Panc1 (cell line): ENCODE results near the gene HNRNPM. TPM values are rescaled to one million over a fixed set of nuclear protein-coding genes. Genes with fewer than 3 reads are reported as not detected.

Experiments used
- ATAC-seq: fragments of 200-7000 bp; cut with Tn5 transposase; 2 replicates; pipeline ENCODE4 v1.9.1; 2020; ENCODE audit warnings: mild to moderate bottlenecking, moderate library complexity
- BruUV-seq: library from RNA; stranded (reverse); fragments of 400-500 nt; replicated peaks from 2 replicates; lab custom pipeline; 2021; lab: Mats Ljungman, UMichigan
- CTCF ChIA-PET: fragments of 300-600 bp; sonication (Branson Sonifier 250); formaldehyde crosslinking; loops from one replicate; lab custom pipeline; 2022; ENCODE audit warnings: antibody characterized with exemption; lab: Charles Lee
- POLR2A ChIA-PET: fragments of 300-600 bp; sonication (Branson Sonifier 250); formaldehyde crosslinking; loops from one replicate; lab custom pipeline; 2022; ENCODE audit warnings: antibody characterized with exemption; lab: Charles Lee
- DNase-seq: peaks from one replicate; pipeline ENCODE4 v3.0.0-alpha.2; 2010; ENCODE audit warnings: low read depth, low spot score
- H3K27ac ChIP-seq: 2 replicates; pipeline ENCODE4 v1.5.1; 2011; ENCODE audit warnings: mild to moderate bottlenecking, low read length, inconsistent platforms
- H3K27me3 ChIP-seq: fragments of 200-500 bp; sonication (Bioruptor generic); 2 replicates; pipeline ENCODE4 v1.6.0; 2014; ENCODE audit warnings: low read length, inconsistent platforms; ENCODE audit not compliant: control insufficient read depth, insufficient read depth
- H3K36me3 ChIP-seq: fragments of 200-500 bp; sonication (Bioruptor generic); 2 replicates; pipeline ENCODE4 v1.5.1; 2014; ENCODE audit warnings: inconsistent platforms, mild to moderate bottlenecking, low read length, moderate library complexity; ENCODE audit not compliant: control insufficient read depth, insufficient read depth
- H3K4me1 ChIP-seq: 2 replicates; pipeline ENCODE4 v1.5.1; 2011; ENCODE audit warnings: inconsistent platforms, mild to moderate bottlenecking, low read length, moderate library complexity; ENCODE audit not compliant: control insufficient read depth, insufficient read depth
- H3K4me3 ChIP-seq, 2 experiments: 2 replicates each; pipeline ENCODE4 v1.5.1; 2011 to 2012; ENCODE audit warnings: low read depth in 2 of 2, low read length in 2 of 2, mild to moderate bottlenecking in 2 of 2, inconsistent platforms in 1 of 2, moderate library complexity in 1 of 2
- H3K9me3 ChIP-seq: fragments of 200-500 bp; sonication (Bioruptor generic); 2 replicates; pipeline ENCODE4 v1.5.1; 2014; ENCODE audit warnings: low read depth, mild to moderate bottlenecking, inconsistent platforms, low read length, moderate library complexity; ENCODE audit not compliant: control insufficient read depth, insufficient read depth
- CTCF ChIP-seq: fragments of 450-650 bp; IDR thresholded peaks from 2 replicates; pipeline ENCODE4 v1.5.1; 2017; ENCODE audit warnings: mild to moderate bottlenecking
- POLR2AphosphoS5 ChIP-seq: IDR thresholded peaks from 2 replicates; pipeline ENCODE4 v1.6.1; 2012; ENCODE audit warnings: mild to moderate bottlenecking, low read depth, low read length, moderate library complexity
- REST ChIP-seq, 2 experiments: IDR thresholded peaks; 2 replicates each; pipeline ENCODE4 v1.6.1; 2011 to 2012; ENCODE audit warnings: low read depth in 2 of 2, control low read depth in 1 of 2, low read length in 1 of 2, mild to moderate bottlenecking in 1 of 2, moderate library complexity in 1 of 2; ENCODE audit not compliant: insufficient read depth in 1 of 2
- SIN3A ChIP-seq: IDR thresholded peaks from 2 replicates; pipeline ENCODE4 v1.6.1; 2012; ENCODE audit warnings: low read depth, mild to moderate bottlenecking, low read length, moderate library complexity, borderline replicate concordance; ENCODE audit not compliant: insufficient read depth
- TCF7L2 ChIP-seq: IDR thresholded peaks from 2 replicates; pipeline ENCODE4 v1.6.1; 2011; ENCODE audit warnings: mild to moderate bottlenecking, low read depth, low read length, inconsistent platforms
- in situ Hi-C: cut with HindIII; loops from 2 replicates; pipeline ENCODE4 v1.10.0; 2016; ENCODE audit warnings: low sequenced_read_pairs, low pct_unique_long_range_greater_than_20kb
- intact Hi-C: fragments of 100-400 bp; cut with micrococcal nuclease; formaldehyde crosslinking; loops from one replicate; pipeline ENCODE4 v1.10.0; 2022; ENCODE audit not compliant: unreplicated experiment
- total RNA-seq: library from RNA; stranded (reverse); gene quantifications from one replicate; pipeline ENCODE4 v1.2.1, GENCODE V29; 2021; ENCODE audit not compliant: unreplicated experiment

The HNRNPM gene
- total RNA-seq, 1 experiment from 2014 or later: 225 TPM

- intact Hi-C loops: no loop called here
Observed at GRCh38 chr19:8499048-8499833, 54.5 kb downstream of the HNRNPM start.

GRCh38 chr19:8500158-8500557, 55.4 kb downstream of the HNRNPM start:
- no peak for TF ChIP-seq TCF7L2
- no peak for TF ChIP-seq POLR2AphosphoS5
- no peak for TF ChIP-seq CTCF
- TF ChIP-seq SIN3A: no peak
- no peak for TF ChIP-seq REST (IDR thresholded peaks at IDR 0.05; ENCODE audit: insufficient read depth in 1 of 2, low read depth in 2 of 2, low read length in 1 of 2)
- H3K36me3 ChIP-seq: no peaks in the 10 kb centered on the region
- DNase-seq: no peak
- in situ Hi-C loops (no loop called here), intact Hi-C loops (no loop called here)
- no peaks in the 10 kb centered on the region for H3K4me1 ChIP-seq
- no peak overlapping the region for H3K27ac ChIP-seq
- POLR2A ChIA-PET: no interaction called here
- H3K27me3 ChIP-seq: no peaks in the 10 kb centered on the region
- CTCF ChIA-PET: interaction anchor here (0.6 kb wide), 1 partner anchor 18 kb away, joined by 6 read pairs; no protein-coding TSS in a partner anchor
- H3K9me3 ChIP-seq: no peaks in the 10 kb centered on the region
- H3K4me3 ChIP-seq: no peak overlapping the region
- BruUV-seq: no TSS peak
- ATAC-seq: no peak

More at GRCh38 chr19:8499048-8499833, 54.5 kb downstream of the HNRNPM start:
- no peak overlapping the region for H3K4me3 ChIP-seq
- H3K9me3 ChIP-seq: no peaks in the 10 kb centered on the region
- H3K27me3 ChIP-seq: no peaks in the 10 kb centered on the region
- DNase-seq: no peak
- no peaks in the 10 kb centered on the region for H3K4me1 ChIP-seq
- no peaks in the 10 kb centered on the region for H3K36me3 ChIP-seq
- in situ Hi-C loops: no loop called here
- ChIA-PET POLR2A (interaction anchor here (0.6 kb wide), 1 partner anchor 23 kb away, joined by 3 read pairs; no protein-coding TSS in a partner anchor), CTCF (no interaction called here)
- no peak for ATAC-seq
- no TSS peak for BruUV-seq
- no peak overlapping the region for H3K27ac ChIP-seq
- no peak for TF ChIP-seq POLR2AphosphoS5
- TF ChIP-seq CTCF: no peak
- TF ChIP-seq TCF7L2: no peak
- TF ChIP-seq REST (IDR thresholded peaks at IDR 0.05; ENCODE audit: insufficient read depth in 1 of 2, low read depth in 2 of 2, low read length in 1 of 2): no peak
- no peak for TF ChIP-seq SIN3A
